GM10248 (cell line): Measurements from ENCODE around the gene BIVM.

ENCODE experiments used
- CTCF ChIA-PET: fragments of 300-600 bp; sonication (Branson Sonifier 250); formaldehyde crosslinking; extraction: SDS; loops from one replicate; lab custom pipeline; 2021; ENCODE audit warnings: antibody characterized with exemption; lab: Yijun Ruan, JAX
- POLR2A ChIA-PET: fragments of 350-650 bp; sonication (Branson Sonifier 250); formaldehyde crosslinking; extraction: SDS; loops from one replicate; lab custom pipeline; 2020; ENCODE audit warnings: antibody characterized with exemption; lab: Yijun Ruan, JAX
- DNase-seq: peaks from one replicate; pipeline ENCODE4 v3.0.0; 2012; ENCODE audit errors: extremely low spot score
- CTCF ChIP-seq: IDR thresholded peaks from 2 replicates; pipeline ENCODE4 v1.5.1; 2012; ENCODE audit warnings: mild to moderate bottlenecking, low read depth; ENCODE audit errors: extremely low read depth, missing control alignments, control extremely low read depth

The BIVM gene

GRCh38 chr13:102800145-102801041, 1.5 kb downstream of the BIVM start:
- ChIA-PET POLR2A (interaction anchor here (0.9 kb wide), 1 partner anchor 27 kb away, joined by 3 read pairs; the partner anchor contains the start of gene TEX30), CTCF (interaction anchor here (0.6 to 3.5 kb wide), 27 partner anchors 9 to 221 kb away, joined by 3 to 24 read pairs (median 5); partner anchors contain the start of genes ERCC5 and TEX30)
- peak; percentile 91 for DNase-seq
- peak; percentile 96 for TF ChIP-seq CTCF

GRCh38 chr13:102805680-102806079, 6.8 kb downstream of the BIVM start:
- DNase-seq, result no peak
- ChIA-PET CTCF (interaction anchor here (4.0 kb wide), 1 partner anchor 8 kb away, joined by 17 read pairs; no protein-coding TSS in a partner anchor), POLR2A (no interaction called here)
- no peak for TF ChIP-seq CTCF

GRCh38 chr13:102807699-102808098, 8.8 kb downstream of the BIVM start:
- DNase-seq, result no peak
- ChIA-PET CTCF (interaction anchor here (1.4 kb wide), 1 partner anchor 21 kb away, joined by 3 read pairs; no protein-coding TSS in a partner anchor), POLR2A (no interaction called here)
- TF ChIP-seq CTCF, result no peak

GRCh38 chr13:102812611-102813287, 13.8 kb downstream of the BIVM start:
- no peak for TF ChIP-seq CTCF
- POLR2A ChIA-PET, result no interaction called here
- DNase-seq, result no peak
- CTCF ChIA-PET, result interaction anchor here (0.9 to 3.4 kb wide), 9 partner anchors 9 to 220 kb away, joined by 3 to 17 read pairs (median 4); partner anchors contain the start of genes ERCC5 and TEX30

DNA sequence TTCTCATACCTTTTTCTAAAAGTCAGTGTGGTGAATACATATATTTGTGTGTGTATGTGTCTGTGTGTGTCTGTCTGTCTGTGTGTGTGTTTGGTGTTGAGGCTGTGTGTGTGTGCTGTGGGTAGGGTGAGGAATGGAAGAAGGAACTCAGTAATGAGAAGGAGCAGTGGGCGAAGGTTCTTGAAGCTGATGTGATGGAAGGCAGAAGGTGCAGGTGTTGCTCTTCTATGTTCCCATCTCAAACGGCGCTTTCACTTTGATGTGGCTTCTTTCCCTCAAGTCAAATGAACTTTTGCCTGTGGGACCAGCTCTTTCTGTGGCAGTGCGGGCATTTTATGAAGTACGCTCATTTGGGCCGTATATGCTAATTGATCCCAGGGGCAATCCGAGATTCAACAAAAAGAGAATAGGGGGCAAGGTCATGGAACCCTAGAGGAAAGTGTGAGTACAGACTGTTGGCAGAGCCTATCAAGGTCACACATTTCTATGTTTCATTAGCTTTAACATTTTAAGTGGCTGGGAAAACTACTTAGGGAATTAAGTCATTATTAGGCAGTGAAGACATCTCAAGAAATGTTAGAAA, 15.2 kb downstream of the BIVM start:
- ChIA-PET CTCF (interaction anchor here (0.8 to 3.4 kb wide), 13 partner anchors 10 to 234 kb away, joined by 3 to 17 read pairs (median 4); partner anchors contain the start of genes ERCC5 and TEX30), POLR2A (no interaction called here)

More for the DNA sequence above, 15.2 kb downstream of the BIVM start:
- peak; percentile 20 for DNase-seq
- no peak for TF ChIP-seq CTCF
